ENCODE measurements around the gene CFAP119. TPM values are rescaled to one million over a fixed set of nuclear protein-coding genes. Genes with fewer than 3 reads are reported as not detected.

CFAP119 gene
- total and polyA plus RNA-seq, 2 experiments from 2014 or later, result 2.2 to 5.2 TPM

- H3K4me1 ChIP-seq (ENCODE audit: insufficient read depth), result no peaks in the 10 kb centered on the region
- Mint-ChIP-seq H3K4me3 (no peak overlapping the region), H3K27me3 (ENCODE audit: insufficient read depth, low read depth, poor library complexity) (peaks cover 8% of the 10 kb centered on the region), H3K36me3 (ENCODE audit: low read depth) (peaks cover 98% of the 10 kb centered on the region), H3K9me3 (no peaks in the 10 kb centered on the region), H3K27ac (no peak overlapping the region), H3K4me1 (no peaks in the 10 kb centered on the region)
- no peaks in the 10 kb centered on the region for H3K9me2 ChIP-seq (ENCODE audit: insufficient read depth)
- peaks cover 2% of the 10 kb centered on the region; the same call in 1 of the 2 replicates for H3K79me2 ChIP-seq (replicated peaks; ENCODE audit: insufficient read depth)
- no peaks in the 10 kb centered on the region for H3K27me3 ChIP-seq (ENCODE audit: insufficient read depth)
- peaks cover 6% of the 10 kb centered on the region for H3F3A ChIP-seq (replicated peaks; ENCODE audit: low read depth)
- H3K4me3 ChIP-seq, result no peak overlapping the region
- no peak overlapping the region for H2AFZ ChIP-seq
- H3K27ac ChIP-seq (ENCODE audit: low read depth), result no peak overlapping the region
- H4K20me1 ChIP-seq (replicated peaks; ENCODE audit: insufficient read depth), result peaks cover 11% of the 10 kb centered on the region
- no peak for ATAC-seq
- peaks cover 33% of the 10 kb centered on the region for H3K36me3 ChIP-seq (ENCODE audit: insufficient read depth)
- no peak overlapping the region for H3K4me2 ChIP-seq
- TF ChIP-seq, protein P1, sequence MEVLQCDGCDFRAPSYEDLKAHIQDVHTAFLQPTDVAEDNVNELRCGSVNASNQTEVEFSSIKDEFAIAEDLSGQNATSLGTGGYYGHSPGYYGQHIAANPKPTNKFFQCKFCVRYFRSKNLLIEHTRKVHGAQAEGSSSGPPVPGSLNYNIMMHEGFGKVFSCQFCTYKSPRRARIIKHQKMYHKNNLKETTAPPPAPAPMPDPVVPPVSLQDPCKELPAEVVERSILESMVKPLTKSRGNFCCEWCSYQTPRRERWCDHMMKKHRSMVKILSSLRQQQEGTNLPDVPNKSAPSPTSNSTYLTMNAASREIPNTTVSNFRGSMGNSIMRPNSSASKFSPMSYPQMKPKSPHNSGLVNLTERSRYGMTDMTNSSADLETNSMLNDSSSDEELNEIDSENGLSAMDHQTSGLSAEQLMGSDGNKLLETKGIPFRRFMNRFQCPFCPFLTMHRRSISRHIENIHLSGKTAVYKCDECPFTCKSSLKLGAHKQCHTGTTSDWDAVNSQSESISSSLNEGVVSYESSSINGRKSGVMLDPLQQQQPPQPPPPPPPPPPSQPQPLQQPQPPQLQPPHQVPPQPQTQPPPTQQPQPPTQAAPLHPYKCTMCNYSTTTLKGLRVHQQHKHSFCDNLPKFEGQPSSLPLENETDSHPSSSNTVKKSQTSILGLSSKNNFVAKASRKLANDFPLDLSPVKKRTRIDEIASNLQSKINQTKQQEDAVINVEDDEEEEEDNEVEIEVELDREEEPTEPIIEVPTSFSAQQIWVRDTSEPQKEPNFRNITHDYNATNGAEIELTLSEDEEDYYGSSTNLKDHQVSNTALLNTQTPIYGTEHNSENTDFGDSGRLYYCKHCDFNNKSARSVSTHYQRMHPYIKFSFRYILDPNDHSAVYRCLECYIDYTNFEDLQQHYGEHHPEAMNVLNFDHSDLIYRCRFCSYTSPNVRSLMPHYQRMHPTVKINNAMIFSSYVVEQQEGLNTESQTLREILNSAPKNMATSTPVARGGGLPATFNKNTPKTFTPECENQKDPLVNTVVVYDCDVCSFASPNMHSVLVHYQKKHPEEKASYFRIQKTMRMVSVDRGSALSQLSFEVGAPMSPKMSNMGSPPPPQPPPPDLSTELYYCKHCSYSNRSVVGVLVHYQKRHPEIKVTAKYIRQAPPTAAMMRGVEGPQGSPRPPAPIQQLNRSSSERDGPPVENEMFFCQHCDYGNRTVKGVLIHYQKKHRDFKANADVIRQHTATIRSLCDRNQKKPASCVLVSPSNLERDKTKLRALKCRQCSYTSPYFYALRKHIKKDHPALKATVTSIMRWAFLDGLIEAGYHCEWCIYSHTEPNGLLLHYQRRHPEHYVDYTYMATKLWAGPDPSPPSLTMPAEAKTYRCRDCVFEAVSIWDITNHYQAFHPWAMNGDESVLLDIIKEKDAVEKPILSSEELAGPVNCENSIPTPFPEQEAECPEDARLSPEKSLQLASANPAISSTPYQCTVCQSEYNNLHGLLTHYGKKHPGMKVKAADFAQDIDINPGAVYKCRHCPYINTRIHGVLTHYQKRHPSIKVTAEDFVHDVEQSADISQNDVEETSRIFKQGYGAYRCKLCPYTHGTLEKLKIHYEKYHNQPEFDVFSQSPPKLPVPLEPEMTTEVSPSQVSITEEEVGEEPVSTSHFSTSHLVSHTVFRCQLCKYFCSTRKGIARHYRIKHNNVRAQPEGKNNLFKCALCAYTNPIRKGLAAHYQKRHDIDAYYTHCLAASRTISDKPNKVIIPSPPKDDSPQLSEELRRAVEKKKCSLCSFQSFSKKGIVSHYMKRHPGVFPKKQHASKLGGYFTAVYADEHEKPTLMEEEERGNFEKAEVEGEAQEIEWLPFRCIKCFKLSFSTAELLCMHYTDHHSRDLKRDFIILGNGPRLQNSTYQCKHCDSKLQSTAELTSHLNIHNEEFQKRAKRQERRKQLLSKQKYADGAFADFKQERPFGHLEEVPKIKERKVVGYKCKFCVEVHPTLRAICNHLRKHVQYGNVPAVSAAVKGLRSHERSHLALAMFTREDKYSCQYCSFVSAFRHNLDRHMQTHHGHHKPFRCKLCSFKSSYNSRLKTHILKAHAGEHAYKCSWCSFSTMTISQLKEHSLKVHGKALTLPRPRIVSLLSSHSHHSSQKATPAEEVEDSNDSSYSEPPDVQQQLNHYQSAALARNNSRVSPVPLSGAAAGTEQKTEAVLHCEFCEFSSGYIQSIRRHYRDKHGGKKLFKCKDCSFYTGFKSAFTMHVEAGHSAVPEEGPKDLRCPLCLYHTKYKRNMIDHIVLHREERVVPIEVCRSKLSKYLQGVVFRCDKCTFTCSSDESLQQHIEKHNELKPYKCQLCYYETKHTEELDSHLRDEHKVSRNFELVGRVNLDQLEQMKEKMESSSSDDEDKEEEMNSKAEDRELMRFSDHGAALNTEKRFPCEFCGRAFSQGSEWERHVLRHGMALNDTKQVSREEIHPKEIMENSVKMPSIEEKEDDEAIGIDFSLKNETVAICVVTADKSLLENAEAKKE (CRISPR knock-in tag; IDR thresholded peaks at IDR 0.05), result no peak
- TF ChIP-seq EZH2phosphoT487 (IDR thresholded peaks at IDR 0.05; ENCODE audit: unreplicated experiment) (no peak), STAT1 (IDR thresholded peaks at IDR 0.05; ENCODE audit: unreplicated experiment) (no peak), EZH2 (IDR thresholded peaks at IDR 0.05; ENCODE audit: low read depth, unreplicated experiment) (no peak), NANOG (IDR thresholded peaks at IDR 0.05; ENCODE audit: borderline replicate concordance) (no peak), ZNF114 (CRISPR knock-in tag; IDR thresholded peaks at IDR 0.05) (no peak), JUNB (IDR thresholded peaks at IDR 0.05; ENCODE audit: unreplicated experiment) (no peak), ZNF331 (CRISPR knock-in tag; IDR thresholded peaks at IDR 0.05; ENCODE audit: low read depth) (no peak), CREB1 (CRISPR knock-in tag; IDR thresholded peaks at IDR 0.05; ENCODE audit: low read depth) (no peak), POLR2AphosphoS5 (IDR thresholded peaks at IDR 0.05; ENCODE audit: low read depth) (no peak), REST (IDR thresholded peaks at IDR 0.05; ENCODE audit: unreplicated experiment) (no peak), ETS1 (IDR thresholded peaks at IDR 0.05) (no peak)
- TF ChIP-seq, protein P2, sequence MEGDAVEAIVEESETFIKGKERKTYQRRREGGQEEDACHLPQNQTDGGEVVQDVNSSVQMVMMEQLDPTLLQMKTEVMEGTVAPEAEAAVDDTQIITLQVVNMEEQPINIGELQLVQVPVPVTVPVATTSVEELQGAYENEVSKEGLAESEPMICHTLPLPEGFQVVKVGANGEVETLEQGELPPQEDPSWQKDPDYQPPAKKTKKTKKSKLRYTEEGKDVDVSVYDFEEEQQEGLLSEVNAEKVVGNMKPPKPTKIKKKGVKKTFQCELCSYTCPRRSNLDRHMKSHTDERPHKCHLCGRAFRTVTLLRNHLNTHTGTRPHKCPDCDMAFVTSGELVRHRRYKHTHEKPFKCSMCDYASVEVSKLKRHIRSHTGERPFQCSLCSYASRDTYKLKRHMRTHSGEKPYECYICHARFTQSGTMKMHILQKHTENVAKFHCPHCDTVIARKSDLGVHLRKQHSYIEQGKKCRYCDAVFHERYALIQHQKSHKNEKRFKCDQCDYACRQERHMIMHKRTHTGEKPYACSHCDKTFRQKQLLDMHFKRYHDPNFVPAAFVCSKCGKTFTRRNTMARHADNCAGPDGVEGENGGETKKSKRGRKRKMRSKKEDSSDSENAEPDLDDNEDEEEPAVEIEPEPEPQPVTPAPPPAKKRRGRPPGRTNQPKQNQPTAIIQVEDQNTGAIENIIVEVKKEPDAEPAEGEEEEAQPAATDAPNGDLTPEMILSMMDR (conservative IDR thresholded peaks at IDR 0.05; ENCODE audit: low read depth in 2 of 2), result no peak
- no peak for DNase-seq (ENCODE audit: low spot score)
These were observed 7.7 kb upstream of the CFAP119 start for GRCh38 chr16:30769379-30770089.

Measured in GM23338 (cell line).